T-helper 2 cell (primary cell): ENCODE measurements around the gene U2SURP.

Source experiments
- DNase-seq, 5 experiments: peaks; one replicate each; pipeline versions ENCODE4 v3.0.0 to v3.0.0-alpha.2; 2012 to 2022

U2SURP gene

GRCh38 chr3:143105170-143105569 is 103.8 kb downstream of the U2SURP start:
- DNase-seq: no peak

- no peak for DNase-seq
Measured at GRCh38 chr3:143109861-143110260, 108.5 kb downstream of the U2SURP start.
